Fibroblast of lung (primary cell): ENCODE measurements around the gene RIOK3. TPM values are rescaled to one million over a fixed set of nuclear protein-coding genes. Genes with fewer than 3 reads are reported as not detected.

ENCODE experiments used
- DNase-seq, 2 donors: peaks; one replicate each; pipeline versions ENCODE4 v3.0.0 to v3.0.0-alpha.2; 2010; ENCODE audit warnings: low read depth in 2 of 2
- H2AFZ ChIP-seq: 2 replicates; pipeline ENCODE4 v1.5.1; 2012; ENCODE audit warnings: low read length, control low read depth, inconsistent platforms
- H3K27ac ChIP-seq: 2 replicates; pipeline ENCODE4 v1.5.1; 2011; ENCODE audit warnings: low read length, control low read depth; ENCODE audit not compliant: insufficient read depth
- H3K27me3 ChIP-seq: 2 replicates; pipeline ENCODE4 v1.5.1; 2011; ENCODE audit warnings: mild to moderate bottlenecking, low read length; ENCODE audit not compliant: control insufficient read depth, insufficient read depth
- H3K36me3 ChIP-seq: 2 replicates; pipeline ENCODE4 v1.5.1; 2011; ENCODE audit warnings: low read length; ENCODE audit not compliant: control insufficient read depth, insufficient read depth
- H3K4me1 ChIP-seq: 2 replicates; pipeline ENCODE4 v1.5.1; 2011; ENCODE audit warnings: low read length; ENCODE audit not compliant: control insufficient read depth, insufficient read depth; ENCODE audit errors: extremely low read depth
- H3K4me2 ChIP-seq: 2 replicates; pipeline ENCODE4 v1.5.1; 2011; ENCODE audit warnings: low read length, control low read depth; ENCODE audit not compliant: insufficient read depth; ENCODE audit errors: extremely low read depth
- H3K4me3 ChIP-seq, 4 experiments: fragments of 200-600 bp in 1 of 4; sonication (generic) in 1 of 4; replicated peaks in 1 of 4; 2 replicates each; pipeline ENCODE4 v1.5.1; 2011 to 2016; ENCODE audit warnings: low read length in 4 of 4, low read depth in 3 of 4, mild to moderate bottlenecking in 3 of 4, control low read depth in 2 of 4, inconsistent platforms in 1 of 4, mixed read lengths in 1 of 4; ENCODE audit not compliant: insufficient read depth in 1 of 4; ENCODE audit errors: control extremely low read depth in 1 of 4
- H3K79me2 ChIP-seq: 2 replicates; pipeline ENCODE4 v1.5.1; 2012; ENCODE audit warnings: mild to moderate bottlenecking, low read length, inconsistent platforms; ENCODE audit not compliant: control insufficient read depth, insufficient read depth
- H3K9ac ChIP-seq: 2 replicates; pipeline ENCODE4 v1.5.1; 2011; ENCODE audit warnings: mild to moderate bottlenecking, low read length, control low read depth; ENCODE audit not compliant: insufficient read depth
- H3K9me3 ChIP-seq: 2 replicates; pipeline ENCODE4 v1.5.1; 2012; ENCODE audit warnings: low read depth, low read length; ENCODE audit not compliant: control insufficient read depth, insufficient read depth
- H4K20me1 ChIP-seq: 2 replicates; pipeline ENCODE4 v1.5.1; 2011; ENCODE audit warnings: low read length; ENCODE audit not compliant: control insufficient read depth, insufficient read depth; ENCODE audit errors: extremely low read depth
- EZH2 ChIP-seq: IDR thresholded peaks from 2 replicates; pipeline ENCODE4 v1.5.1; 2012; ENCODE audit warnings: low read length, control low read depth, mild to moderate bottlenecking; ENCODE audit errors: missing control alignments
- polyA plus RNA-seq, 2 donors: library from polyadenylated mRNA; depleted of rRNA in 1 of 2; stranded (reverse) in 1 of 2; unstranded in 1 of 2; fragments of >200 nt; gene quantifications; 2 replicates each; pipeline ENCODE4 v1.2.1, GENCODE V29; 2011 to 2012; ENCODE audit warnings: missing spikeins in 1 of 2
- total RNA-seq: library from RNA; depleted of rRNA; stranded (reverse); fragments of >200 nt; gene quantifications from 2 replicates; pipeline ENCODE4 v1.2.1, GENCODE V29; 2014
- TF ChIP-seq, protein P1 (sequence below), 2 donors: IDR thresholded peaks in 1 of 2; conservative IDR thresholded peaks in 1 of 2; 1 replicate in 1 of 2; 2 replicates in 1 of 2; pipeline ENCODE4 v1.5.1; 2011 to 2012; ENCODE audit warnings: low read length in 2 of 2, control low read depth in 1 of 2, inconsistent platforms in 1 of 2, low read depth in 1 of 2, mild to moderate bottlenecking in 1 of 2

RIOK3 gene
- total and polyA plus RNA-seq, 2 donors (not counting 1 experiment from before 2014, with no cell fraction given): 48.4 to 78.8 TPM

DNA sequence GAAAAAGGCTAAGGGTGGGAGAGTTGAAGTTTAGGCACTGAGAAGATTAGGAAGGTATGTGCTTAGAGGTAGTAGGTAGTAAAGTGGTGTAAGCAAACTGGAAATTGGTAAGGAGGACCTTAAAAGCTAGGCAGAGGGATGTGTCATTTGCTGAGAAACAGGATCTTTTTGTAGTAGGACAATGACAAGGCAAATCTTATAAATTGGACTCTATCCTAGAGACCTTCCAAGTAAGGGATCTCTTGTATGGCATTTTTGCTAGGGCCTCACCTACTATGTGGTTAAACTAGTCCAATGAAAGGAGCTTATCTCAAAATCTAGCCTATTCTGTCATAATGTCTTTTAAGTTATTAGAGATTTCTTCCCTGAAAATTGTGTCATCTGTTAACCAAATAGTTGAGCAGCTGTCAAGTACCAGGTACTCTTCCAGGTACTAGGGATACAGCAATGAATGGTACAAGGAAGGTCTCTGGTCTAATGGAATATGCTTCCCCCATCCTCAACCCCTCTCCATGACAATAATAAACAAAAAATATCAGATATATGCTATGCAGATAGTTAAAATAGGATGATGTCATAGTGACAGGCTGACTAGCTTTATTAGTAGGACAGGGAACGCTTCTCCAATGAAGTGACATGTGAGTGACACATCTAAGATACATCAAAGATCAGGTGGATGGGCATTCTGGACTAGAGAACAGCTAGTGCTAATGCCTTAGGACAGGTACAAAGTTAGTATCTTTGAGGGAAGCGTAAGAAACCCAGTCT lies 17.7 kb downstream of the RIOK3 start:
- no peak overlapping the region for H2AFZ ChIP-seq
- no peaks in the 10 kb centered on the region for H3K27me3 ChIP-seq
- H3K36me3 ChIP-seq: peaks cover 18% of the 10 kb centered on the region
- no peaks in the 10 kb centered on the region for H3K79me2 ChIP-seq
- no peaks in the 10 kb centered on the region for H4K20me1 ChIP-seq
- no peak for TF ChIP-seq EZH2
- TF ChIP-seq, protein P1, sequence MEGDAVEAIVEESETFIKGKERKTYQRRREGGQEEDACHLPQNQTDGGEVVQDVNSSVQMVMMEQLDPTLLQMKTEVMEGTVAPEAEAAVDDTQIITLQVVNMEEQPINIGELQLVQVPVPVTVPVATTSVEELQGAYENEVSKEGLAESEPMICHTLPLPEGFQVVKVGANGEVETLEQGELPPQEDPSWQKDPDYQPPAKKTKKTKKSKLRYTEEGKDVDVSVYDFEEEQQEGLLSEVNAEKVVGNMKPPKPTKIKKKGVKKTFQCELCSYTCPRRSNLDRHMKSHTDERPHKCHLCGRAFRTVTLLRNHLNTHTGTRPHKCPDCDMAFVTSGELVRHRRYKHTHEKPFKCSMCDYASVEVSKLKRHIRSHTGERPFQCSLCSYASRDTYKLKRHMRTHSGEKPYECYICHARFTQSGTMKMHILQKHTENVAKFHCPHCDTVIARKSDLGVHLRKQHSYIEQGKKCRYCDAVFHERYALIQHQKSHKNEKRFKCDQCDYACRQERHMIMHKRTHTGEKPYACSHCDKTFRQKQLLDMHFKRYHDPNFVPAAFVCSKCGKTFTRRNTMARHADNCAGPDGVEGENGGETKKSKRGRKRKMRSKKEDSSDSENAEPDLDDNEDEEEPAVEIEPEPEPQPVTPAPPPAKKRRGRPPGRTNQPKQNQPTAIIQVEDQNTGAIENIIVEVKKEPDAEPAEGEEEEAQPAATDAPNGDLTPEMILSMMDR (conservative IDR thresholded peaks at IDR 0.05 in 1 of 2, IDR thresholded peaks at IDR 0.05 in 1 of 2; ENCODE audit: low read depth in 1 of 2, low read length in 2 of 2): no peak
- H3K4me2 ChIP-seq: no peak overlapping the region
- no peak overlapping the region for H3K27ac ChIP-seq
- DNase-seq: no peak
- H3K9me3 ChIP-seq: no peaks in the 10 kb centered on the region
- no peaks in the 10 kb centered on the region for H3K4me1 ChIP-seq
- H3K4me3 ChIP-seq: no peak overlapping the region
- no peak overlapping the region for H3K9ac ChIP-seq

DNA sequence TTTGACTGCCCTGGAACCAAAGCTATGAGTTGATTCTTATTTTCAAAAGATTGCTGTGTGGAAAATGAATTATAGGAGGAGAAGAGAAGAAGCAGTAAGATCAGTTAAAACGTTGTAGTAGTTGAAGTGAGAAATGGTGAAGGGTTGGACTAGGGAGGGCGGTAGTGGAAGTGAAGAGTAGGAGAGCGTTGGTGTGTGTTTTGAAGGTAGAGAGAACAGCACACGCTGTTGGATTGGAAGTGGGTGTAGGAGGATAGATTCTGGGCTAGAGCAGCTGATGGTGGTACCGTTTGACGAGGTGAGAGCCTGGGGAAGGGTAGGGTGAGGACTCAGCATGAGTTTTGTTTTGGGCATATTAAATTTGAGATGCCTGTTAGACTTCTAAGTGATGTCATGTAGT lies 18.4 kb downstream of the RIOK3 start:
- no peaks in the 10 kb centered on the region for H3K9me3 ChIP-seq
- DNase-seq: no peak
- H3K27me3 ChIP-seq: no peaks in the 10 kb centered on the region
- peaks cover 16% of the 10 kb centered on the region for H3K36me3 ChIP-seq
- TF ChIP-seq, protein P1 (conservative IDR thresholded peaks at IDR 0.05 in 1 of 2, IDR thresholded peaks at IDR 0.05 in 1 of 2; ENCODE audit: low read depth in 1 of 2, low read length in 2 of 2): no peak
- TF ChIP-seq EZH2: no peak
- no peak overlapping the region for H3K27ac ChIP-seq
- no peaks in the 10 kb centered on the region for H4K20me1 ChIP-seq
- H3K4me3 ChIP-seq: no peak overlapping the region
- H3K79me2 ChIP-seq: no peaks in the 10 kb centered on the region
- no peak overlapping the region for H2AFZ ChIP-seq
- no peak overlapping the region for H3K9ac ChIP-seq
- no peaks in the 10 kb centered on the region for H3K4me1 ChIP-seq
- no peak overlapping the region for H3K4me2 ChIP-seq

DNA sequence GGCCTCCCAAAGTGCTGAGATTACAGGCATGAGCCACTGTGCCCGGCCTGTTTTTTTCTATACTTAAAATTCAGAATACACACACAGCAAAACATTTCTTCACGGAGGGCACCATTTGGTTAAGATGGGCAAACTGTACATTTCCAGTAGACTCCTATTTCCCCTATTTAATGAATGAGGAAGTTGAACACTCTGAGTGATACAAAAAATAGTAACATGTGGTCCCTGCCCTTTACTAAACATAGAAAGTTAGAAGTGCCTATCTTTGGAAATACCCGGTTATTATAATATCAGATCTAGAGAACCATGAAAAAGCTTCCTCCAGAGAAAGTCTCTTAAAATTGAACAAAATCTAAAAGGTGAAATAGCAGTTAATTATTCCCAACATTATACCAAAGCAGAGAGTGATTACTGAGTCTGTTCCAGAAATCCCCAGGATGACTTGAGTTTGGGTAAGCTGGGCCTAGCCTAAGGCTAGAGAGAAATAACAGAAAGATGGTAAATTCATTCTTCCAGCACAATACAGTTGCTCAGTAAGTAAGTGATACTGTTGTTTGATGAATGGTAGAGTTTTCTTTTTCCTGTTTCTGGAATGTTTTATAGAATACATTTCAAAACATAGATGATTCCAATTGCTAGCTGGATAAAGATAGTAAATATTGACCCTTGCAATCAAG lies 26.9 kb downstream of the RIOK3 start:
- Histone ChIP-seq H3K79me2 (no peaks in the 10 kb centered on the region), H3K9me3 (no peaks in the 10 kb centered on the region), H3K4me1 (no peaks in the 10 kb centered on the region)

More for the DNA sequence above, 26.9 kb downstream of the RIOK3 start:
- no peaks in the 10 kb centered on the region for H4K20me1 ChIP-seq
- no peak overlapping the region for H2AFZ ChIP-seq
- no peak overlapping the region for H3K4me3 ChIP-seq
- no peak overlapping the region for H3K4me2 ChIP-seq
- peaks cover 12% of the 10 kb centered on the region for H3K36me3 ChIP-seq
- TF ChIP-seq, protein P1 (conservative IDR thresholded peaks at IDR 0.05 in 1 of 2, IDR thresholded peaks at IDR 0.05 in 1 of 2; ENCODE audit: low read depth in 1 of 2, low read length in 2 of 2): no peak
- no peak for TF ChIP-seq EZH2
- H3K27me3 ChIP-seq: no peaks in the 10 kb centered on the region
- H3K9ac ChIP-seq: no peak overlapping the region
- no peak overlapping the region for H3K27ac ChIP-seq
- no peak for DNase-seq
